ENCODE measurements around the gene ABCA13.

ABCA13 gene

GRCh38 chr7:48518092-48518491, 346.8 kb downstream of the ABCA13 start:
- DNase-seq (ENCODE audit: low read depth in 3 of 3), result no peak

GRCh38 chr7:48522692-48523091, 351.4 kb downstream of the ABCA13 start:
- no peak for DNase-seq (ENCODE audit: low read depth in 3 of 3)

DNA sequence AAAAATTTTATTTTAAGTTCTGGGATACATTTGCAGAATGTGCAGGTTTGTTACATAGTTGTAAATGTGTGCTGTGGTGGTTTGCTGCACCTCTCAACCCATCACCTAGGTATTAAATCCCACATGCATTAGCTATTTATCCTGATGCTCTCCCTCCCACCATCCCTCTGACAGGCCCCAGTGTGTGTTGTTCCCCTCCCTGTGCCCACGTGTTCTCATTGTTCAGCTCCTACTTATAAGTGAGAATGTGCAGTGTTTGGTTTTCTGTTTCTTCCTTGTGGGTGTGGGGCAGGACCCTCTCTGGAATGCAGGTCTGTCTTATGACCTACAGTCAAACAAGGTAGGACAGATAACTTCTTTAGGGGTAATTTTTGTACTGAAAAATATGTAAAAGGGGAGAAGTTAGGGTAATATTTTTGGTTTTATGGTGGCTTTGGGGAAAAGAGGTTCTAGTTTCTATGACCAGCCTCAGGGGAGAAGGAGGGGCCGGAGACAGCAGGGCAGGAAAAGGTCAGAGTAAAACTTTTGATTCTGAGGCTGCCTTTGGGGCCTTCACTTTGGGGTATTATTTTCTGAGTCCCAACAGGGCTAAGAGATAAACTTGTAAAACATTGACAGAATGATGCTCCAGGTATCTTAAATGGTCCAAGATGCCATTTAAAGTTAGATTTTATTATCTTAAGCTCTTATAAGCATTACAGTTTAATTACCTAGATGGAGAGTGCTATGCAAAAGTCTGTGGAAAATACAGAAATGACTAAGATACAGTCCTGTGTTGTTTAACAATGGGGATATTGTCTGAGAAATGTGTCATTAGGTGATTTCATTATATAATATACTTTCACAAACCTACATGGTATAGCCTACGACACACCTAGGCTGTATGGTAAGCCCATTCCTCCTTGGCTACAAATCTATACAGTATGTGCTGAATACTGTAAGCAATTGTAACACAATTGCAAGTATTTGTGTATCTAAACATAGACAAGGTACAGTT, 354.8 kb downstream of the ABCA13 start:
- no peak for DNase-seq (ENCODE audit: low read depth in 3 of 3)

DNA sequence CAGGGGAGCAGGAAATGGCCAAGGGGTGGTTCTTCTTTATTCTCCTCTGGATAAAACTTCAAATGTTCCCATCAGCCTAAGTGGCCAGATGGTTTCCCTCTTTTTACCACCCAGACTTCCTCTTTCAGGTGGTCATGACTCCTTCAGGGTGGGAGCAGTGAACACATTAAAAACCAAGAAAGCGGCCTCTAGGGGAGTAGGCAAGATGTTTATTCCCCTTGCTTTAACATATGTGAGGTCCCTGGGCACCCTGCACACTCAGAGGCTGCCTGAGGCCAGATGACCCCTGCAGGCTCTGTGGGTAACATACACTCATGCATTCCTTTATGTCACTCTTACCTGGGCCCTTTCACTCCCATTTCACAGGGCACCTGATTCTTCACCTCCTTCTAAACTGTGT, 357.4 kb downstream of the ABCA13 start:
- DNase-seq (ENCODE audit: low read depth in 3 of 3), result no peak

- DNase-seq (ENCODE audit: low read depth in 3 of 3), result no peak
These were observed 366.3 kb downstream of the ABCA13 start for GRCh38 chr7:48537561-48537960.

DNA sequence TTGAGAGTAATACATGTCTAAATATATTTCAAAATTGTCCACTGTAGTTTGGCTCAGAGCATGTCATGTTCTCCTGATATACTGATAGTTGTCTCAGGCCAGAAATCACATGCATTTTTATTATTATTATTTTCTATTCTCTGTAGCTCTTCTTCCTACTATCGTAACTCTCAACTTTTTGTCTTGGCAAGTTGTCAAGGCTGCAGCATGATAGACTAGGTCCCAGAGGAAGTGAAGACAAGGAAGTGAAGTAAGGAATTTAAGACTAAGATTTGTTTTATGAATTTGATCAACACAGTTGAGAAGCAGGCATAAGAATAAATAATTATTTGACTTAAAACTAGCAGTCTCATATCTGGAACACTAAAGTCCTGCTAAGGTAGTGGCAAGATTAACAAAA, 369.5 kb downstream of the ABCA13 start:
- DNase-seq (ENCODE audit: low read depth in 3 of 3), result no peak

- no peak for DNase-seq (ENCODE audit: low read depth in 3 of 3)
These were observed 377.4 kb downstream of the ABCA13 start for GRCh38 chr7:48548667-48549066.

DNA sequence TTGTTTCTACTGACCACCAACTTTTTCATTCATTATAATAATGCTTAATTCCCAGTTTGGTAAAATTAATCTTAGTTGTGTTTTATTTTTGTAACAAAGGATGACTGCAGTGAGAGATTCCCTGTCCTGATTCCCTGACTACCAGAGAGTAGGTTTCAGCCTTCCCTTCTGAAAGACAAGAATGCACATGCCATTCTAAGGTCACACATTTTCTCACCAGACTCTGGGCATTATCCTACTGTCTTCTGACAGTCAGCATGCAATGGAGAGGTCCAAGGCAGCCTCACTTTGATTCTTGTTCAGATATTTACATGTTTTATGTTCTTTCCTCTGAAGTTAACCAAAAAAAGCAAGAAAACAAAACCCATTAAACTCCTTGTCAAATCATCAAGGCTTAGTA, 380.4 kb downstream of the ABCA13 start:
- DNase-seq (ENCODE audit: low read depth in 3 of 3), result no peak

DNA sequence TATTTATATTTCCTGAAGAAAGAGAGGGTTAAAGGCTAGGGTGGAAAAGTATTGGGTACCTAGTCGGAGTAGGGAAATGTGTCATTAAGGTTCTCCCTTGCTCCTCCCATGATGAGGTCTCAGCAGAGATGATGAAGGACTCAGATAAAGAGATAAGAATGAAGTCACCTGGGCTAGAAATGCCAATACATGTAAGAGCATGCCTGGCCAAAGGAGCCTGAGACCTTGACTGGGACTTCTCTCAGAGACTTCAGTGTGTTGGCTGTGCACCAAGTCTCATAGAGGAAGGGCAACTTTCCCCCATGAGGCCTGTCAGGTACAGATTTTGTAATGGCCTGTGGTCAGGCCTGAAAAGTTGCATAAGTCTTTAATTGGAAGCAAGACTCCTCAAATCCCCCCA, 392.1 kb downstream of the ABCA13 start:
- no peak for DNase-seq (ENCODE audit: low read depth in 3 of 3)

DNA sequence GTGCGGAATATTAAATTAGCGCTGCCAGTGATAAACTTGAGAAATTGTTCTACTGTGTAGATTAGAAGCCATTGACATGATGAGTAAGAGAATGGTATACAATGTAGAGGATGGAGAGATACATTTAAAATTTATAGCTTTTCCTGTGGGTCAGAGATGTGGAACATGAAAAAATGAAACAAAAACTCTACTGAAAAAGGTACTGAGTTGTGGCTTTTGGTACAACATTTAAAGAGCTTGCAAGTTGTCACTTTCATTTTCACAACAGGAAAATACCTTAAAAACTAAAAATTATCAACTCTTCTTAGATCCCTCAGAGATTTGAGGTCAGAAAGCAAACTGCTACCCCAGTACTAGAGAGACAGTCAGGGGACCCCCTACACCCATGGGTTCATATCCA, 404.3 kb downstream of the ABCA13 start:
- no peak for DNase-seq (ENCODE audit: low read depth in 3 of 3)

DNA sequence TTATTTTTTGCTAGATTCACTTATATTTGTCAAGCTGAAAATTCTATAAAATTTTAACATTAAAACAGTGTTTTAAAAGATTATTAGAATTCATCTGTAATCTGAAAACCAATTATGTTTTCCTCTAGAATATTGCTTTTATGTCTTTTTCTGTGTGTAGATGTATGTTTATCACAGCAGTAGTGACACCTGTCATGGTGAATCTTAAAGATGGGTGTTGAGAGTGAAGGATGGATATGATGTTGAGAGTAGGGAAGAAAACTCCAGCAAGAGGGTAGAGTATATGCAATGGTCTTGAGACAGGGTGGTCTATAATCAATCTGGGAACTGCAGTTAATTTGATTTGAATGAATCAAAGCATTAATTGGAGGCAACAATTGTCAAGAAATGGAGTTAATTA, 416.2 kb downstream of the ABCA13 start:
- DNase-seq (ENCODE audit: low read depth in 3 of 3), result no peak

GRCh38 chr7:48594349-48594748, 423.1 kb downstream of the ABCA13 start:
- DNase-seq (ENCODE audit: low read depth in 3 of 3), result no peak

DNA sequence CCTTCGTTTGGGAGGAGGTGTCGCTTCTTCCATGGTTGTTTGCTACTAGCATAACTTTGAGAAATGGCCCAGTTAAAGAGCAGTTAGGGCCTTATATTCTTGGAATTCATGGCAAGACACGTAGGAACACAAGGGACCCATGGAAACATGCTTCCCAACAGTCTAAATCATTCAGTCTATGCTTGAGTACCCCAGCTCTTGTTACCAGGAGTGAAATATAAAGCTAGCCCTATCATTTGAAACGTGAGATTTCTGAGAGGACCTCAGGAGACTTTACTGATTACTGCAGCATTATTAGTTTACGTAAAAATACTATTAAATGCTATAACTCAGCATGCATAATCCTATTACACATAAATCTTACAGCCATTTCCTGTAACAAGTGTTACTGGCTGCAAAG, 424.5 kb downstream of the ABCA13 start:
- DNase-seq (ENCODE audit: low read depth in 3 of 3), result no peak

DNA sequence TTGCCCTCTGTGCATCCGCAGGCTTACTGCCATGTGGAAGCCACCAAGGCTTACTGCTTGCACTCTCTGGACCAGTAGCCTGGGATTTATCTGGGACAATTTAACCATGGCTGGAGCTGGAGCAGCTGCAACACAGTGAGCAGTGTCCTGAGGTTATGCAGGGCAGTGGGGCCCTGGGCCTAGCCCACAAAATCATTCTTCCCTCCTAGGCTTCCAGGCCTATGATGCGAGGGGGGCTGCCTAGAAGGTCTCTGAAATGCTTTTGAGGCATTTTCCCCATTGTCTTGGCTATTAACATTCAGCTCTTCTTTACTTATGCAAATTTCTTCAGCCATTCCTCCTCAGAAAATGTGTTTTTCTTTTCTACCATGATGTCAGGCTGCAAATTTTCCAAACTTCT, 439.4 kb downstream of the ABCA13 start:
- DNase-seq (ENCODE audit: low read depth in 3 of 3), result no peak

DNA sequence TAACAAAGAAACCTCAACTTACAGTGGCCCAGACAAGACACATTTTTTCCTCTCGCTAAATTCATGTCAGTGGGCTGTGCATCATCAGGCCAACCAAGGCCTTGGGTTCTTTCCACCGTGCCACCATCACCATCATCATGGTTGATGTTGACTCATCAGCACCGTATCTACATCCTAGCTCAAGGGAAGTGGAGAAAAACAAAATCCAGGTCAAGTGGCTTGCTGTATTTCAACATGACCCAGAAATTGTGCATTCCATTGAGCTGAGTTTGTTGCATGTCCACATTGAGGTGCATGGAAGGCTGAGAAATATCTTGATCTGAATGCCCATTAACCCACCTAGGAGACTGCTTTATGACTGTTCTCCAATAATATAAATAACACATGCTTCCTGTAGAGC, 440.7 kb downstream of the ABCA13 start:
- no peak for DNase-seq (ENCODE audit: low read depth in 3 of 3)

GRCh38 chr7:48617508-48617907, 446.2 kb downstream of the ABCA13 start:
- DNase-seq (ENCODE audit: low read depth in 3 of 3), result no peak

- no peak for DNase-seq (ENCODE audit: low read depth in 3 of 3)
These were observed 446.7 kb downstream of the ABCA13 start for GRCh38 chr7:48617993-48618392.

GRCh38 chr7:48621076-48621475, 449.8 kb downstream of the ABCA13 start:
- no peak for DNase-seq (ENCODE audit: low read depth in 3 of 3)

DNA sequence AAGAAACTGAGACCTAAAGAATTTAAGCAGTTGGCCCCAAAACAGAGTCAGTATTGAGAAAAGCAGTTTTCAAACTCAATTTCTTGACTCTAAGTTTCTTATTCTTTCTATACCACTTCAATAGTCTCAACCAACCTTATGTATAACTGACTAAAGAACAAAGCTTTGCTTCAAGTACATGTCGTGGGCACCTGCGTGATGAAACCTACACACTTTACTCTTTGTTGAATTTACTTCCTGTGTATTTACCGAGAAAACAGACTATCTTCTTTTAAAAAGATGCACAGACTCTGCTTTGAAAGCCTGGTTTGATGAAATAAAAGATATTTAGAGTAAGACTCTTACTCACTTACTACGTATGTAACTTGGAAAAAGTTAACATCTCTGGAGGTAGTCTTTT, 455.9 kb downstream of the ABCA13 start:
- no peak for DNase-seq (ENCODE audit: low read depth in 3 of 3)

DNA sequence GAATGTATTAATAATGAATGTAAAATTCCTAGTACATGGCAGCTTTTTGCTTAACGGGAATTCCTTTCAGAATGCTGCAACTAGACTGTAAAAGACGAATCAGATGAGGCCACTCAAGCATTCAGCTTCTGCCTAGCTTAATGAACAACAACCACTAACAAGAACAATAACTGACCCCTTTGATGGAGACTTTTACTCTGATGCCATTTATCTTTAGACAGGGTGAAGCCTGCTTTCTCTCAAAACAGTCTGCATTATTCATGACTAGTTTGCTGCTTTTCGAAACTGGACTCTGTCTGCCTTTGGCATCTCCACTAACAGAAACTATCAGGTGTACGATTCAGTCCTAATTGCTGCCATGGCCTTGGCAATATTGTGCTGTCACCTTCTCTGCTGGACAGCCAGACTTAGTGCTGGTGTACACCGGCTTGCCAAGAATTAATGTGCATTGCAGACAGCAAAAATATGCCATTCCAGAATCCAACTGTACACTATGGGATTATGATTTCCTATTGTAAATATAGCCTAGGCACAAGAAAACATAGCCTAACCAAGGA, 457.6 kb downstream of the ABCA13 start:
- no peak for DNase-seq (ENCODE audit: low read depth in 3 of 3)

- DNase-seq (ENCODE audit: low read depth in 3 of 3), result no peak
These were observed 462.9 kb downstream of the ABCA13 start for GRCh38 chr7:48634116-48634632.

GRCh38 chr7:48635796-48636195, 464.5 kb downstream of the ABCA13 start:
- DNase-seq (ENCODE audit: low read depth in 3 of 3), result no peak

DNA sequence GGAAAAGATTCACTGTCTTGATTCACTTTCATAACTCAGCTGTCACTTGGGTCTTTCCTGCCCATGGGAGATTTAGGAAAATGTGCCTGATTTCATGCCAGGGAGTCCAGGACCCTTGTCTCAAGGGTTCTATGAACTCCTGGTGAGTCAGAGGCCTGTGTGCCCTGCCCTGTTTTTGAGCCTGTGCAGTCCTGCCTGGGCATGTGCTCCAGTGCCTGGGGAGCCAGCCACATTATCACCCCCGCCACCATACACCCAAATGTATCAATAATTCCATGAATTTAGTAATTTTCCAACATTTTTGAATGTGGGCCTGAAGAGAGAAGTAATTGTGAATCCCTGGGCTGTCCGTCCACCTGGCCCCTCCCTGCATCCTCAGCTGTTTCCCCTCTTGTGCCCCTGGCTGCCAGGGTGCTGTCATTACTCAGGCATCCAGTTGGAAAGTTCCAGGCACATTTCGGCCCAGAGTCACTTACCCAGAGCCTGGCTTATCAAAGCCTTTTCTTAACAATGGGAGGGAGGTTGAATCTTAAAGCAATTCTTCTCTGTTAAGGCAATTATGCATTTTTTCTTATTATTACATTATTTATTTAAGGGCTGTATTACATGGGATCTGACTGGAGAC, 465.2 kb downstream of the ABCA13 start:
- no peak for DNase-seq (ENCODE audit: low read depth in 3 of 3)

All from stimulated activated CD4-positive, alpha-beta T cell treated with anti-CD3 and anti-CD28 coated beads, TNF-alpha, amount 100 ng/mL, for 4 hours (primary cell).